ENCODE results near the gene ONECUT2. TPM values are rescaled to one million over a fixed set of nuclear protein-coding genes. Genes with fewer than 3 reads are reported as not detected.
"Not testable (repeated sequence)": the region's sequence is repeated elsewhere in the genome, so short reads cannot be mapped to it uniquely, and the experiment has no call there.

ONECUT2 gene
- under 0.01 TPM for polyA plus RNA-seq (2013, experiment 1 of 2)
- polyA plus RNA-seq (2013, experiment 2 of 2): under 0.01 TPM

- Histone ChIP-seq H3K79me1 (replicated peaks; ENCODE audit: low read length, poor library complexity, severe bottlenecking) (no peaks in the 10 kb centered on the region), H3K18ac (ENCODE audit: low read depth in 1 of 2, low read length in 2 of 2) (no peak within 1 kb of the TSS), H4K8ac (ENCODE audit: low read length) (no peak within 1 kb of the TSS), H2AK5ac (ENCODE audit: low read length, severe bottlenecking) (no peak within 1 kb of the TSS), H2AFZ (ENCODE audit: low read depth, low read length) (peak within 1 kb of the TSS; percentile 7), H2BK5ac (ENCODE audit: low read depth, low read length, poor library complexity, severe bottlenecking) (no peak within 1 kb of the TSS), H2BK15ac (ENCODE audit: low read depth, poor library complexity, severe bottlenecking) (no peak within 1 kb of the TSS), H3K36me3 (ENCODE audit: control insufficient read depth in 1 of 2, insufficient read depth in 2 of 2, low read depth in 1 of 2, low read length in 2 of 2) (peaks cover 0 to 4% of the 10 kb centered on the region in 2 experiments), H2BK12ac (ENCODE audit: low read length in 2 of 2) (no peak within 1 kb of the TSS), H3K9ac (ENCODE audit: low read length) (no peak within 1 kb of the TSS), H3K4me1 (ENCODE audit: control insufficient read depth, insufficient read depth, low read depth, low read length) (peaks cover 43% of the 10 kb centered on the region), H3K14ac (ENCODE audit: low read length in 2 of 2) (no peak within 1 kb of the TSS), H3K9me3 (ENCODE audit: control insufficient read depth, low read length) (no peaks in the 10 kb centered on the region), H3K4ac (ENCODE audit: low read depth in 1 of 2, low read length in 2 of 2) (no peak within 1 kb of the TSS), H3K23ac (ENCODE audit: low read length in 2 of 2) (no peak within 1 kb of the TSS), H3K4me2 (ENCODE audit: low read length, poor library complexity, severe bottlenecking) (peak within 1 kb of the TSS; percentile 94), H4K91ac (ENCODE audit: low read length) (no peak within 1 kb of the TSS), H3K4me3 (ENCODE audit: insufficient read depth in 1 of 2, low read depth in 1 of 2, low read length in 2 of 2) (peak within 1 kb of the TSS; percentile 53 to 81), H3K27me3 (ENCODE audit: control insufficient read depth in 1 of 2, insufficient read depth in 1 of 2, low read length in 2 of 2) (peaks cover 89 to 92% of the 10 kb centered on the region in 2 experiments), H2BK120ac (ENCODE audit: low read depth, low read length) (no peak within 1 kb of the TSS), H3K27ac (ENCODE audit: low read length, poor library complexity, severe bottlenecking) (no peak within 1 kb of the TSS)
- WGBS: under 1% methylated on average over 54 of the region's 69 CpGs
- peak; percentile 81 for DNase-seq
Measured at GRCh38 chr18:57434536-57435494, at the start of gene ONECUT2. Gene ONECUT2 (plus strand): TSS chr18:57435374. CDS start chr18:57435717, 343 bp downstream.

GRCh38 chr18:57389271-57389670, 45.9 kb upstream of the ONECUT2 start:
- Histone ChIP-seq H3K27ac (ENCODE audit: low read length, poor library complexity, severe bottlenecking) (no peak overlapping the region), H2BK15ac (ENCODE audit: low read depth, poor library complexity, severe bottlenecking) (no peak overlapping the region), H3K4me2 (ENCODE audit: low read length, poor library complexity, severe bottlenecking) (no peak overlapping the region), H3K79me1 (replicated peaks; ENCODE audit: low read length, poor library complexity, severe bottlenecking) (no peaks in the 10 kb centered on the region), H3K4me3 (ENCODE audit: insufficient read depth in 1 of 2, low read depth in 1 of 2, low read length in 2 of 2) (no peak overlapping the region), H3K27me3 (ENCODE audit: control insufficient read depth in 1 of 2, insufficient read depth in 1 of 2, low read length in 2 of 2) (peaks cover 0 to 11% of the 10 kb centered on the region in 2 experiments), H3K4me1 (ENCODE audit: control insufficient read depth, insufficient read depth, low read depth, low read length) (no peaks in the 10 kb centered on the region), H4K8ac (ENCODE audit: low read length) (no peak overlapping the region), H4K91ac (ENCODE audit: low read length) (no peak overlapping the region), H2AFZ (ENCODE audit: low read depth, low read length) (no peak overlapping the region), H3K36me3 (ENCODE audit: control insufficient read depth in 1 of 2, insufficient read depth in 2 of 2, low read depth in 1 of 2, low read length in 2 of 2) (no peaks in the 10 kb centered on the region), H3K9me3 (ENCODE audit: control insufficient read depth, low read length) (no peaks in the 10 kb centered on the region), H2BK120ac (ENCODE audit: low read depth, low read length) (no peak overlapping the region), H3K18ac (ENCODE audit: low read depth in 1 of 2, low read length in 2 of 2) (no peak overlapping the region), H3K4ac (ENCODE audit: low read depth in 1 of 2, low read length in 2 of 2) (no peak overlapping the region), H3K9ac (ENCODE audit: low read length) (no peak overlapping the region), H2AK5ac (ENCODE audit: low read length, severe bottlenecking) (no peak overlapping the region), H3K23ac (ENCODE audit: low read length in 2 of 2) (no peak overlapping the region), H2BK5ac (ENCODE audit: low read depth, low read length, poor library complexity, severe bottlenecking) (no peak overlapping the region), H3K14ac (ENCODE audit: low read length in 2 of 2) (no peak overlapping the region), H2BK12ac (ENCODE audit: low read length in 2 of 2) (no peak overlapping the region)
- DNase-seq: no peak
- WGBS: 34% methylated on average over 2 of the region's 2 CpGs

GRCh38 chr18:57390044-57390443, 45.1 kb upstream of the ONECUT2 start:
- Histone ChIP-seq H4K91ac (ENCODE audit: low read length) (no peak overlapping the region), H2AFZ (ENCODE audit: low read depth, low read length) (no peak overlapping the region), H3K27ac (ENCODE audit: low read length, poor library complexity, severe bottlenecking) (no peak overlapping the region), H3K4ac (ENCODE audit: low read depth in 1 of 2, low read length in 2 of 2) (no peak overlapping the region), H3K9ac (ENCODE audit: low read length) (no peak overlapping the region), H3K9me3 (ENCODE audit: control insufficient read depth, low read length) (no peaks in the 10 kb centered on the region), H2BK5ac (ENCODE audit: low read depth, low read length, poor library complexity, severe bottlenecking) (no peak overlapping the region), H4K8ac (ENCODE audit: low read length) (no peak overlapping the region), H2BK15ac (ENCODE audit: low read depth, poor library complexity, severe bottlenecking) (no peak overlapping the region), H3K79me1 (replicated peaks; ENCODE audit: low read length, poor library complexity, severe bottlenecking) (no peaks in the 10 kb centered on the region), H3K4me1 (ENCODE audit: control insufficient read depth, insufficient read depth, low read depth, low read length) (no peaks in the 10 kb centered on the region), H3K14ac (ENCODE audit: low read length in 2 of 2) (no peak overlapping the region), H2BK120ac (ENCODE audit: low read depth, low read length) (no peak overlapping the region), H3K18ac (ENCODE audit: low read depth in 1 of 2, low read length in 2 of 2) (no peak overlapping the region), H3K27me3 (ENCODE audit: control insufficient read depth in 1 of 2, insufficient read depth in 1 of 2, low read length in 2 of 2) (peaks cover 0 to 11% of the 10 kb centered on the region in 2 experiments), H2AK5ac (ENCODE audit: low read length, severe bottlenecking) (no peak overlapping the region), H3K36me3 (ENCODE audit: control insufficient read depth in 1 of 2, insufficient read depth in 2 of 2, low read depth in 1 of 2, low read length in 2 of 2) (no peaks in the 10 kb centered on the region), H3K23ac (ENCODE audit: low read length in 2 of 2) (no peak overlapping the region), H3K4me2 (ENCODE audit: low read length, poor library complexity, severe bottlenecking) (no peak overlapping the region), H3K4me3 (ENCODE audit: insufficient read depth in 1 of 2, low read depth in 1 of 2, low read length in 2 of 2) (no peak overlapping the region), H2BK12ac (ENCODE audit: low read length in 2 of 2) (no peak overlapping the region)
- DNase-seq: no peak
- 36% methylated on average over 3 of the region's 3 CpGs for WGBS

- H3K9ac ChIP-seq (ENCODE audit: low read length); H2BK120ac ChIP-seq (ENCODE audit: low read depth, low read length); H4K8ac ChIP-seq (ENCODE audit: low read length); H2BK5ac ChIP-seq (ENCODE audit: low read depth, low read length, poor library complexity, severe bottlenecking); H2BK15ac ChIP-seq (ENCODE audit: low read depth, poor library complexity, severe bottlenecking); H2AFZ ChIP-seq (ENCODE audit: low read depth, low read length); H3K79me1 ChIP-seq (replicated peaks; ENCODE audit: low read length, poor library complexity, severe bottlenecking); H3K4me2 ChIP-seq (ENCODE audit: low read length, poor library complexity, severe bottlenecking); H3K18ac ChIP-seq (ENCODE audit: low read depth in 1 of 2, low read length in 2 of 2); H3K36me3 ChIP-seq (ENCODE audit: control insufficient read depth in 1 of 2, insufficient read depth in 2 of 2, low read depth in 1 of 2, low read length in 2 of 2); H3K27ac ChIP-seq (ENCODE audit: low read length, poor library complexity, severe bottlenecking); H3K23ac ChIP-seq (ENCODE audit: low read length in 2 of 2); H3K27me3 ChIP-seq (ENCODE audit: control insufficient read depth in 1 of 2, insufficient read depth in 1 of 2, low read length in 2 of 2); H3K4ac ChIP-seq (ENCODE audit: low read depth in 1 of 2, low read length in 2 of 2); H3K9me3 ChIP-seq (ENCODE audit: control insufficient read depth, low read length); H4K91ac ChIP-seq (ENCODE audit: low read length); DNase-seq; H3K4me3 ChIP-seq (ENCODE audit: insufficient read depth in 1 of 2, low read depth in 1 of 2, low read length in 2 of 2); H2BK12ac ChIP-seq (ENCODE audit: low read length in 2 of 2); H3K4me1 ChIP-seq (ENCODE audit: control insufficient read depth, insufficient read depth, low read depth, low read length); H2AK5ac ChIP-seq (ENCODE audit: low read length, severe bottlenecking); H3K14ac ChIP-seq (ENCODE audit: low read length in 2 of 2): not testable (repeated sequence)
- WGBS: no CpG with 5 or more reads among the region's 1 CpG
Measured at GRCh38 chr18:57394749-57395148, 40.4 kb upstream of the ONECUT2 start.

Measured in mesenchymal stem cell (in vitro differentiated cells and primary cell).